ENCODE measurements around the gene TUBA3D.

- TF ChIP-seq, protein P1, sequence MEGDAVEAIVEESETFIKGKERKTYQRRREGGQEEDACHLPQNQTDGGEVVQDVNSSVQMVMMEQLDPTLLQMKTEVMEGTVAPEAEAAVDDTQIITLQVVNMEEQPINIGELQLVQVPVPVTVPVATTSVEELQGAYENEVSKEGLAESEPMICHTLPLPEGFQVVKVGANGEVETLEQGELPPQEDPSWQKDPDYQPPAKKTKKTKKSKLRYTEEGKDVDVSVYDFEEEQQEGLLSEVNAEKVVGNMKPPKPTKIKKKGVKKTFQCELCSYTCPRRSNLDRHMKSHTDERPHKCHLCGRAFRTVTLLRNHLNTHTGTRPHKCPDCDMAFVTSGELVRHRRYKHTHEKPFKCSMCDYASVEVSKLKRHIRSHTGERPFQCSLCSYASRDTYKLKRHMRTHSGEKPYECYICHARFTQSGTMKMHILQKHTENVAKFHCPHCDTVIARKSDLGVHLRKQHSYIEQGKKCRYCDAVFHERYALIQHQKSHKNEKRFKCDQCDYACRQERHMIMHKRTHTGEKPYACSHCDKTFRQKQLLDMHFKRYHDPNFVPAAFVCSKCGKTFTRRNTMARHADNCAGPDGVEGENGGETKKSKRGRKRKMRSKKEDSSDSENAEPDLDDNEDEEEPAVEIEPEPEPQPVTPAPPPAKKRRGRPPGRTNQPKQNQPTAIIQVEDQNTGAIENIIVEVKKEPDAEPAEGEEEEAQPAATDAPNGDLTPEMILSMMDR (IDR thresholded peaks at IDR 0.05) = no peak
- no peak for TF ChIP-seq POLR2A (IDR thresholded peaks at IDR 0.05)
These were observed 44.6 kb downstream of the TUBA3D start for GRCh38 chr2:131520526-131520925.

Measured in heart left ventricle (tissue), 13 donors.